ENCODE measurements around the gene DCAF10. TPM values are rescaled to one million over a fixed set of nuclear protein-coding genes. Genes with fewer than 3 reads are reported as not detected.

The DCAF10 gene
- total and polyA plus RNA-seq, 2 of the 13 experiments (the other 11 are each of a cell fraction or from before 2014, with no cell fraction given) = 9.2 to 20.3 TPM

- 0 out of 2 replicates have a peak, but pooled peaks have one; percentile 27 for TF ChIP-seq SIX1 (CRISPR knock-in tag; IDR thresholded peaks at IDR 0.05; ENCODE audit: borderline replicate concordance)
- TF ChIP-seq STAG1 (CRISPR knock-in tag; IDR thresholded peaks at IDR 0.05) = peak; percentile 93
- no peak for TF ChIP-seq ZNF550 (CRISPR knock-in tag; IDR thresholded peaks at IDR 0.05; ENCODE audit: borderline replicate concordance)
- peak; percentile 76 for TF ChIP-seq SALL2 (CRISPR knock-in tag; IDR thresholded peaks at IDR 0.05)
- peak; percentile 92; the same call in 1 of the 2 replicates for TF ChIP-seq ZFP82 (CRISPR knock-in tag; IDR thresholded peaks at IDR 0.05; ENCODE audit: borderline replicate concordance)
- TF ChIP-seq CHCHD3 (CRISPR knock-in tag; IDR thresholded peaks at IDR 0.05) = peak; percentile 83
- no peak for TF ChIP-seq ATF7 (IDR thresholded peaks at IDR 0.05)
- no peak for TF ChIP-seq ATF7 (CRISPR knock-in tag; IDR thresholded peaks at IDR 0.05)
- TF ChIP-seq RFX5 (IDR thresholded peaks at IDR 0.05; ENCODE audit: low read depth, low read length) = no peak
- peak; percentile 56 for TF ChIP-seq HCFC1 (IDR thresholded peaks at IDR 0.05; ENCODE audit: low read depth, low read length)
- TF ChIP-seq ZNF326 (CRISPR knock-in tag; IDR thresholded peaks at IDR 0.05; ENCODE audit: borderline replicate concordance) = no peak
- TF ChIP-seq, protein P1, sequence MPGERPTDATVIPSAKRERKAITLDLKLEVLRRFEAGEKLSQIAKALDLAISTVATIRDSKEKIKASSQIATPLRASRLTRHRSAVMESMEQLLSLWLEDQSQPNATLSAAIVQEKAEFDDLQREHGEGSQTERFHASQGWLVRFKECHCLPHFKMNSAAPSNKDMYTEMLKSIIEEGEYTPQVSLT (CRISPR knock-in tag; IDR thresholded peaks at IDR 0.05; ENCODE audit: borderline replicate concordance, low read depth) = no peak; the same call in 1 of the 2 replicates
- TF ChIP-seq TCF7L2 (IDR thresholded peaks at IDR 0.05; ENCODE audit: low read depth, low read length) = no peak
- TF ChIP-seq HDAC6 (IDR thresholded peaks at IDR 0.05; ENCODE audit: low read depth, low read length) = no peak
- TF ChIP-seq MXD4 (CRISPR knock-in tag; IDR thresholded peaks at IDR 0.05) = peak; percentile 95
- TF ChIP-seq ZBTB34 (CRISPR knock-in tag; IDR thresholded peaks at IDR 0.05) = peak; percentile 87
- TF ChIP-seq KAT7 (CRISPR knock-in tag; IDR thresholded peaks at IDR 0.05; ENCODE audit: borderline replicate concordance) = peak; percentile 85
- peak; percentile 98 for TF ChIP-seq HDAC1 (CRISPR knock-in tag; IDR thresholded peaks at IDR 0.05)
- peak; percentile 76; the same call in 1 of the 2 replicates for TF ChIP-seq ZNF749 (CRISPR knock-in tag; IDR thresholded peaks at IDR 0.05; ENCODE audit: borderline replicate concordance)
- TF ChIP-seq ELF1 (CRISPR knock-in tag; IDR thresholded peaks at IDR 0.05) = peak; percentile 71
- no peak for TF ChIP-seq MTA3 (CRISPR knock-in tag; IDR thresholded peaks at IDR 0.05)
- TF ChIP-seq ZNF362 (CRISPR knock-in tag; IDR thresholded peaks at IDR 0.05; ENCODE audit: borderline replicate concordance) = peak; percentile 36; the same call in 1 of the 2 replicates
- TF ChIP-seq CCDC6 (CRISPR knock-in tag; IDR thresholded peaks at IDR 0.05) = peak; percentile 98
- no peak; the same call in 1 of the 2 replicates for TF ChIP-seq ZNF124 (CRISPR knock-in tag; IDR thresholded peaks at IDR 0.05)
- TF ChIP-seq CCAR2 (optimal IDR thresholded peaks at IDR 0.05; ENCODE audit: low read depth, low read length) = peak; percentile 35
- TF ChIP-seq, protein P2, sequence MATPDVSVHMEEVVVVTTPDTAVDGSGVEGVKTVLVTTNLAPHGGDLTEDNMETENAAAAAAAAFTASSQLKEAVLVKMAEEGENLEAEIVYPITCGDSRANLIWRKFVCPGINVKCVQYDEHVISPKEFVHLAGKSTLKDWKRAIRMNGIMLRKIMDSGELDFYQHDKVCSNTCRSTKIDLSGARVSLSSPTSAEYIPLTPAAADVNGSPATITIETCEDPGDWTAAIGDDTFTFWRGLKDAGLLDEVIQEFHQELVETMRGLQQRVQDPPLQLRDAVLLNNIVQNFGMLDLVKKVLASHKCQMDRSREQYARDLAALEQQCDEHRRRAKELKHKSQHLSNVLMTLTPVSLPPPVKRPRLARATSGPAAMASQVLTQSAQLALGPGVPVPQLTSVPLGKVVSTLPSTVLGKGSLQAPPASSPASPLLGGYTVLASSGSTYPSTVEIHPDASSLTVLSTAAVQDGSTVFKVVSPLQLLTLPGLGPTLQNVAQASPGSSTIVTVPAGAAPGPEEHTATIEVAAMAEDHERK (CRISPR knock-in tag; IDR thresholded peaks at IDR 0.05; ENCODE audit: low read depth) = no peak
- TF ChIP-seq TEAD2 (CRISPR knock-in tag; IDR thresholded peaks at IDR 0.05) = no peak
- peak; percentile 74 for TF ChIP-seq RXRA (CRISPR knock-in tag; IDR thresholded peaks at IDR 0.05)
Observed at GRCh38 chr9:37903647-37904444, 103.2 kb downstream of the DCAF10 start, which contains the start of gene SLC25A51 (continued).

Data from HepG2 (cell line).